Liver (tissue), 3 donors: Measurements from ENCODE around the gene SLC24A3.

Source experiments
- ATF3 ChIP-seq: IDR thresholded peaks from 2 replicates; pipeline ENCODE4 v1.6.1; 2016; ENCODE audit warnings: antibody characterized with exemption
- CTCF ChIP-seq: fragments of 150-350 bp; IDR thresholded peaks from 2 replicates; pipeline ENCODE4 v1.5.1; 2017; ENCODE audit warnings: improper control_type of control experiment, low read depth, low read length; ENCODE audit not compliant: missing input control
- EGR1 ChIP-seq, 2 donors: IDR thresholded peaks; 2 replicates each; pipeline ENCODE4 v1.6.1; 2016 to 2018; ENCODE audit warnings: antibody characterized with exemption in 2 of 2, low read depth in 2 of 2
- FOXA1 ChIP-seq: IDR thresholded peaks from 2 replicates; pipeline ENCODE4 v1.6.1; 2016; ENCODE audit warnings: antibody characterized with exemption
- GABPA ChIP-seq, 2 donors: IDR thresholded peaks in 1 of 2; conservative IDR thresholded peaks in 1 of 2; 2 replicates each; pipeline ENCODE4 v1.6.1; 2016; ENCODE audit warnings: antibody characterized with exemption in 2 of 2, mild to moderate bottlenecking in 1 of 2, moderate library complexity in 1 of 2
- JUND ChIP-seq, 2 donors: IDR thresholded peaks; 2 replicates each; pipeline ENCODE4 v1.6.1; 2016; ENCODE audit warnings: antibody characterized with exemption in 2 of 2
- MAX ChIP-seq: IDR thresholded peaks from 2 replicates; pipeline ENCODE4 v1.6.1; 2016; ENCODE audit warnings: antibody characterized with exemption
- NR2F2 ChIP-seq: IDR thresholded peaks from 2 replicates; pipeline ENCODE4 v1.6.1; 2016; ENCODE audit warnings: antibody characterized with exemption
- RAD21 ChIP-seq, 2 donors: IDR thresholded peaks; 2 replicates each; pipeline ENCODE4 v1.6.1; 2016; ENCODE audit warnings: antibody characterized with exemption in 2 of 2, mild to moderate bottlenecking in 2 of 2
- REST ChIP-seq: IDR thresholded peaks from 2 replicates; pipeline ENCODE4 v1.6.1; 2016; ENCODE audit warnings: antibody characterized with exemption, mild to moderate bottlenecking
- RXRA ChIP-seq, 2 donors: IDR thresholded peaks; 2 replicates each; pipeline ENCODE4 v1.6.1; 2017 to 2018; ENCODE audit warnings: antibody characterized with exemption in 2 of 2, mild to moderate bottlenecking in 1 of 2
- SP1 ChIP-seq: IDR thresholded peaks from 2 replicates; pipeline ENCODE4 v1.6.1; 2018; ENCODE audit warnings: antibody characterized with exemption, mild to moderate bottlenecking
- TAF1 ChIP-seq: conservative IDR thresholded peaks from 2 replicates; pipeline ENCODE4 v1.6.1; 2016; ENCODE audit warnings: antibody characterized with exemption, mild to moderate bottlenecking
- ZBTB33 ChIP-seq: IDR thresholded peaks from 2 replicates; pipeline ENCODE4 v1.6.1; 2016; ENCODE audit warnings: antibody characterized with exemption
- donor health status: healthy.
- donor health status: healthy.

GRCh38 chr20:19758133-19758500, 545.7 kb downstream of the SLC24A3 start, which contains the start of gene RIN2:
- TF ChIP-seq CTCF (no peak), GABPA (IDR thresholded peaks at IDR 0.05 in 1 of 2, conservative IDR thresholded peaks at IDR 0.05 in 1 of 2) (no peak), TAF1 (no peak), MAX (peak; percentile 44), ATF3 (no peak), REST (no peak), JUND (IDR thresholded peaks at IDR 0.05) (no peak), SP1 (no peak), NR2F2 (no peak), EGR1 (IDR thresholded peaks at IDR 0.05; ENCODE audit: low read depth in 2 of 2) (no peak), FOXA1 (no peak), RAD21 (IDR thresholded peaks at IDR 0.05) (no peak), RXRA (IDR thresholded peaks at IDR 0.05) (no peak), ZBTB33 (no peak)
